SIG-M5 (cell line): ENCODE results near the gene ANKRD31.

Experiments used
- DNase-seq: peaks from one replicate; lab custom pipeline; 2025; lab: John Stamatoyannopoulos, UW

ANKRD31 gene

GRCh38 chr5:75037106-75037505 is 199.6 kb downstream of the ANKRD31 start:
- no peak for DNase-seq

GRCh38 chr5:75034137-75034739 is 202.4 kb downstream of the ANKRD31 start:
- DNase-seq, result no peak

GRCh38 chr5:75031366-75031765 is 205.3 kb downstream of the ANKRD31 start:
- DNase-seq, result no peak

GRCh38 chr5:75028090-75028489 is 208.6 kb downstream of the ANKRD31 start:
- DNase-seq, result no peak

- no peak for DNase-seq
These were observed 213.1 kb downstream of the ANKRD31 start for GRCh38 chr5:75023368-75024159.

- no peak for DNase-seq
These were observed 214.9 kb downstream of the ANKRD31 start for GRCh38 chr5:75021800-75022199.

GRCh38 chr5:75021219-75021618 is 215.5 kb downstream of the ANKRD31 start:
- no peak for DNase-seq

GRCh38 chr5:75020016-75020656 is 216.5 kb downstream of the ANKRD31 start:
- no peak for DNase-seq

- DNase-seq, result no peak
These were observed 217.7 kb downstream of the ANKRD31 start for GRCh38 chr5:75018805-75019587.
